Epithelial cell of esophagus (primary cell): ENCODE measurements around the gene MB21D2.
A peak's percentile ranks its signal among the peaks of the same experiment; 100 is the strongest.

Source experiments
- DNase-seq: peaks from one replicate; pipeline ENCODE4 v3.0.0; 2010; ENCODE audit warnings: low read depth
- H3K4me3 ChIP-seq: 2 replicates; pipeline ENCODE4 v1.5.1; 2011; ENCODE audit warnings: mild to moderate bottlenecking, low read length, control low read depth
- TF ChIP-seq, protein P1 (sequence below): IDR thresholded peaks from 2 replicates; pipeline ENCODE4 v1.5.1; 2011; ENCODE audit warnings: low read depth, mild to moderate bottlenecking, low read length, control low read depth, inconsistent platforms; ENCODE audit not compliant: insufficient read depth; ENCODE audit errors: missing control alignments

Gene MB21D2

DNA sequence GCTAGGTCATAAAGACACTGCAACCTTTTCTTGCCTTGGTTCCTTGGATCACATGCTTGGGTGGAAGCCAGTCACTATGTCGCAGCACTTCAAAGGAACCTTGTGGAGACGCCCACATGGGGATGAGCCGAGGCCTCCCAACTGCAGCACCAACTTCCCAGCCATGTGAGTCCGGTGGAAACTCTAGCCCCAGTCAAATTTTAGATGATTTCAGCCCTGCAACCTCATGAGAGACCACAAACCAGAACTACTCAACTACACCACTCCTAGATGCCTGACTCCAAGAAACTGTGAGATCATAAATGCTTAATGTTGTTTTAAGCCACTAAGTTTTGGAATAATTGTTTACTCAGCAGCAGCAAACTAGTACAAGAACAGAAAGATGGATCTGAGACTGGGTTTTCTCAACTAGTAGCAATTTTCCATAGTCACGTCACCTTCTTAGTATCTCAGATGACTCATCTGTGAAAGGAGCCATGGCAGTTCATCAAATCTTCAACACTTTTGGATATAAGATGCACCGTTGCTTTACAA is 86.5 kb downstream of the MB21D2 start:
- peak; percentile 78 for DNase-seq
- TF ChIP-seq, protein P1, sequence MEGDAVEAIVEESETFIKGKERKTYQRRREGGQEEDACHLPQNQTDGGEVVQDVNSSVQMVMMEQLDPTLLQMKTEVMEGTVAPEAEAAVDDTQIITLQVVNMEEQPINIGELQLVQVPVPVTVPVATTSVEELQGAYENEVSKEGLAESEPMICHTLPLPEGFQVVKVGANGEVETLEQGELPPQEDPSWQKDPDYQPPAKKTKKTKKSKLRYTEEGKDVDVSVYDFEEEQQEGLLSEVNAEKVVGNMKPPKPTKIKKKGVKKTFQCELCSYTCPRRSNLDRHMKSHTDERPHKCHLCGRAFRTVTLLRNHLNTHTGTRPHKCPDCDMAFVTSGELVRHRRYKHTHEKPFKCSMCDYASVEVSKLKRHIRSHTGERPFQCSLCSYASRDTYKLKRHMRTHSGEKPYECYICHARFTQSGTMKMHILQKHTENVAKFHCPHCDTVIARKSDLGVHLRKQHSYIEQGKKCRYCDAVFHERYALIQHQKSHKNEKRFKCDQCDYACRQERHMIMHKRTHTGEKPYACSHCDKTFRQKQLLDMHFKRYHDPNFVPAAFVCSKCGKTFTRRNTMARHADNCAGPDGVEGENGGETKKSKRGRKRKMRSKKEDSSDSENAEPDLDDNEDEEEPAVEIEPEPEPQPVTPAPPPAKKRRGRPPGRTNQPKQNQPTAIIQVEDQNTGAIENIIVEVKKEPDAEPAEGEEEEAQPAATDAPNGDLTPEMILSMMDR = no peak
- no peak overlapping the region for H3K4me3 ChIP-seq

DNA sequence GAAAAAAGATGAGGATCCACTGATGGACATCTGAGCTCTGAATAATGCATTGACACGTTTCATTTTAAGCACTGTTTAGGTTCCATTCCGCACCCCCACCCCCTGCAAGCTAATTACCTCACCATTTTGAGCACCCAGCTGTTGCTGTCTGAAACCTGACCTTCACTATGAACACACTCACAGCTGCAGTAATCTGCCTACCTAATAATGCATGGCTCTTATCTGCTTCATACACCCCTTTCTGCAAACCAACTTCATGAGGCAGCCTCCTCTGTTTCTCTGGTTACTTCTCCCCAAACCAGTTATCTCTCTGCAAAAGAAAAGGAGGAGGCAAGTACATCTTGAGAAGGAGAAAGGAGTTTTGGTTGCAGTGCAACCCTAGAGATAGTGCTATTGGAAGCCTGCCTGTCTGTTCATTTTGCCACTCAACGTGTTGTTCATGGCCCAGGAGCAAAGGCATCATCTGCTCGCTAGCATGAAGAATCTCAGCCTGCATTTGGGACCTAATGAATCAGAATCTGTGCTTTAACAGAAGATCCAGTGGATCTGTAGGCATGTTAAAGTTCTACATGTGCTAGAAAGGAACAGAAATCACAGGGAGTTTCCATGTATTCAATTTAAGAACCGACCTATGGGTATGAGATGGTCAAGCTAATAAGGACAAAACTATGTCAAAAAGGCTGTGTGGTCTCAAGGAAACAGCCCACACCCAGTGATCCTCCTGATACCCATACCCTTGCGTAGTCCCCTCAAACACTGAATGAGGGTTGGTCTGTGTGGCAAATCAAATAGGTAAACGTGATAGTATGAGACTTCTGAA is 87.2 kb downstream of the MB21D2 start:
- H3K4me3 ChIP-seq = no peak overlapping the region
- TF ChIP-seq, protein P1 = no peak

GRCh38 chr3:192827863-192828594 is 89.6 kb downstream of the MB21D2 start:
- H3K4me3 ChIP-seq = no peak overlapping the region
- DNase-seq = no peak
- TF ChIP-seq, protein P1 = no peak

More for the DNA sequence above, 87.2 kb downstream of the MB21D2 start:
- DNase-seq = no peak

- TF ChIP-seq, protein P1 = no peak
- H3K4me3 ChIP-seq = no peak overlapping the region
- DNase-seq = no peak
Observed at GRCh38 chr3:192827208-192827607, 90.4 kb downstream of the MB21D2 start.

DNA sequence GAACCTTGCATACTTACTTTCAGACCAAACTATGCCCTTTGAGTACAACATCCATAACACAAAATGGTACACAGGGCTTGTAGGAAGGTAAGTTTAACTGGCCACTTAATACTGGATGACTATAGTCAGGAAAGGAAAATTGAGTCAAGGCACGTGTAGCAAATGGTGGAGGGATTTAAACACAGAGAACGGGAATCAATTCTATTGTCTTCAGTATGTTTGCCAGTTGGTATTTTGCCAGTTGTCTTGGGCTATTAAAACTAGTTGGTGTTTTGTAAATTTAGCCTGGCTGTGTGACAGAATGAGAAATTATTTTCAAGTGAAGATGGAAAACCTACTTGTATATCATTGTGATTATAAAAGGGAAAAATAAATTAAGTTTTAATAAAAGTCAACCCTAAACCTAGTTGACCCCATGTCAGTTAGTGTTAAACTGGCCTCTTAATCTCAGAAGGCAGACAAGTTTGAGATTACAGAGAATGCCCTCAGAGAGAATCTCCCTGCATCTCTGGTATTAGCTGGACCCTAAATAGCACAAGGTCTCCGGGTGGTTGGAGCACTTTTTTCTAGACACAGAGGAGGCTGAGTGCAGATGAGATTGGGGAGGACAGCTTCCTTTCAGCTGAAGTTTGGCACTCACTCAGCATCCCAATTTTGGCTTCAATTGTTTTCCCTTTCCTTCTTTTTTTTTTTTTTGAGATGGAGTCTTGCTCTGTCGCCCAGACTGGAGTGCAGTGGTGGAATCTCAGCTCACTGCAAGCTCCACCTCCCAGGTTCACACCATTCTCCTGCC is 91.2 kb downstream of the MB21D2 start:
- no peak for DNase-seq
- H3K4me3 ChIP-seq = no peak overlapping the region
- TF ChIP-seq, protein P1 = no peak

- TF ChIP-seq, protein P1 = peak; percentile 19
- DNase-seq = peak; percentile 82
- no peak overlapping the region for H3K4me3 ChIP-seq
Observed at GRCh38 chr3:192825657-192826200, 91.9 kb downstream of the MB21D2 start.
